NCI-H446 treated with DMSO at 0.1 percent for 48 hours (cell line): Measurements from ENCODE around the gene RBM39.
"Not testable (repeated sequence)": the region's sequence is repeated elsewhere in the genome, so short reads cannot be mapped to it uniquely, and the experiment has no call there.

ENCODE experiments used
- DNase-seq: peaks from one replicate; lab custom pipeline; 2025; lab: John Stamatoyannopoulos, UW

RBM39 gene

DNA sequence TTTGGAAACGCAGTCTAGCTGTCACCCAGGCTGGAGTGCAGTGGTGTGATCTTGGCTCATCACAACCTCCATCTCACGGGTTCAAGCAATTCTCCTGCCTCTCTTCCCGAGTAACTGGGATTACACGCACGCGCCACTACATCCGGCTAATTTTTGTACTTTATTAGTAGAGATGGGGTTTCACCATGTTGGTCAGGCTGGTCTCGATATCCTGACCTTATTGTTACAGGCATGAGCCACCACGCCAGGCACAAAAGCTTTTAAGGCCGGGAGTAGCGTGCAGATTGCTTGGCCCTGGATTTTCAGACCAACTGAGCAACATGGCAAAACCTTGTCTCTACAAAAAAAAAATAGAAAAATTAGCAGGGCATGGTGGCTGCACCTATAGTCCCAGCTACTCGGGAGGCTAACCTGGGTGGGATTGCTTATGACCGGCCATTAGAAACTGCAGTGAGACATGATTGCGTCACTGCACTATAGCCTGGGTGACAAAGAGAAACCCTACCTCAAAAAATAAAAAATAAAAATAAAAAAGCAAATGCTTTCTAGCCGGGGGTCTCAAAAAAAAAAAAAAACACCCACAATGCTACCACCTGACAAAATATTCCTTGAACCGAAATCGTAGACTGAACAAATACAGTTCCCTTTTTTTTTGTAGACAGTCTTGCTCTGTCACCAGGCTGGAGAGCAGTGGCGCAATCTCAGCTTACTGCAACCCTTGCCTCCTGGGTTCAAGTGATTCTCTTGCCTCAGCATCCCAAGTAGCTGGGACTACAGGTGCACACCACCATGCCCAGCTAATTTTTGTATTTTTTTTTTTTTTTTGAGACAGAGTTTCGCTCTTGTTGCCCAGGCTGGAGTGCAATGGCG is 15.0 kb downstream of the RBM39 start:
- DNase-seq = no peak

GRCh38 chr20:35724321-35725230 is 17.5 kb downstream of the RBM39 start:
- DNase-seq = no peak

DNA sequence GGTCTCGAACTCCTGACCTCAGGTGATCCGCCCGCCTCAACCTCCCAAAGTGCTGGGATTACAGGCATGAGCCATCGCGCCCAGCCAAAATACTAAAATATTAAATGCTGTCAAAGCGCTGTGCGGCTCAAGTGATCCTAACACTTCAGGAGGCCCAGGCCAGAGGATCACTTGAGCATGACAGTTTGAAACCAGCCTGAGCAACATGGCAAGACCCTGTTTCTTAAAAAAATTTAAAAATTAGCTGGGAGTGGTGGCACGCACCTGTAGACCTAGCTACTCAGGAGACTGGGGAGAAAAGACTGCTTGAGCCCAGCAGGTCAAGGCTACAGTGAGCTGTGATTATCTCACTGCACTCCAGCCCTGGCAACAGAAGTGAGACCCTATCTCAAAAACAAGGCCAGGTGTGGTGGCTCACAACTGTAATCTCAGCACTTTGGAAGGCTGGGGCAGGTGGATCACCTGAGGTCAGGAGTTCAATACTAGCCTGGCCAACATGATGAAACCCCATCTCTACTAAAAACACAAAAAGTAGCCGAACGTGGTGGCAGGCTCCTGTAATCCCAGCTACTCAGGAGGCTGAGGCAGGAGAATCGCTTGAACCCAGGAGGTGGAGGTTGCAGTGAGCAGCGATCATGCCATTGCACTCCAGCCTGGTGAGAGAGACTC is 18.3 kb downstream of the RBM39 start:
- DNase-seq = not testable (repeated sequence)

- not testable (repeated sequence) for DNase-seq
Observed at GRCh38 chr20:35723275-35723639, 18.8 kb downstream of the RBM39 start.

- DNase-seq = no peak
Observed at GRCh38 chr20:35721621-35722020, 20.4 kb downstream of the RBM39 start.

DNA sequence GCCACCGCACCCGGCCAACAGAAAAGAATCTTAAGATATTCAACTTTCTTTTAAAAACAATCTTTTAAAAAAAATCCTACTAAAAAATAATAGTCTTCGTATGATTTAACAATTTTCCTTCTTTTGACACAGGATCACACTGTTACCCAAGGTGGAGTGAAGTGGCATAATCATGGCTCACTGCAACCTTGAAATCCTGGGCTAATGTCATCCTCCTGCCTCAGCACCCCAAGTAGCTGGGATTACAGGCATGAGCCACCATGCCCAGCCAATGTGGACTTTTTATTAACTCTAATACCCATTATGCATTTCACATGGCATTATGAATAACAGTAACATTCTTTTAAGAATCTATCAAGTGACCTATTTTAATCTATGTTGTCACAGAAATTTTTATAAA is 20.8 kb downstream of the RBM39 start:
- DNase-seq = no peak

GRCh38 chr20:35720165-35721123 is 21.6 kb downstream of the RBM39 start:
- DNase-seq = no peak

GRCh38 chr20:35719717-35720116 is 22.3 kb downstream of the RBM39 start:
- DNase-seq = no peak

- no peak for DNase-seq
Observed at GRCh38 chr20:35718972-35719635, 23.0 kb downstream of the RBM39 start.

GRCh38 chr20:35718321-35718720 is 23.7 kb downstream of the RBM39 start:
- not testable (repeated sequence) for DNase-seq

DNA sequence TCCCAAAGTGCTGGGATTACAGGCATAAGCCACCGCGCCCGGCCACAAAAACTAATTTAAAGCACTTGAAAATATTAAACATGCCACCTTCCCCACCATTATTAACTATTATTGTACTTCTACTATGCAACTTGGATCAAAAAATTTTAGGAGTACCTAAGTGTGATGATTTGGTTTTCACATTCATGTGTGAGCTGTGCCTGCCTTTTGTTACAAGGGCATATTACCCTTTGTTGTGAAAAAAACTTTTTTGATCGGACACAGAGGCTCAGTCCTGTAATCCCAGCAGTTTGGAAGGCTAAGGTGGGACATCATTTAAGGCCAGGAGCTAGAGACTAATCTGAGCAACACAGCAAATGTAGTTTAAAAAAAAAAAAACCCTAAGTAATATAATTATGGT is 25.7 kb downstream of the RBM39 start:
- no peak for DNase-seq

DNA sequence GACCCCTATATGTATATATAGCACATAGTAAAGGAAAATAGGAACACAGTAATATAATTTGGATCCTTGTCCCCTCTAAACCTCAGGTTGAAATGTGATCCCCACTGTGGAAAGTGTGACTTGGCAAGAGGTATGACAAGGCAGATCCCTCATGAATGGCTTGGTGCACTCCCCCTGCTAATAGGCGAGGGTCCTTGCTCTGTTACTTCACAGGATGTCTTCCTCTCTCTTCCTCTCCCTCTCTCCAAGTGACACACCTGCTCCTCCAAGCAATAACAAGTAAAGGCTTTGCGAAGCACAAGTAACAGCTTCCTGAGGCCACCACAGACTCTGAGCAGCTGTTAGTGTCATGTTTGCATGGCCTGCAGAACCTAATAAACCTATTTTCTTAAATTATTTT is 26.4 kb downstream of the RBM39 start:
- DNase-seq = no peak

DNA sequence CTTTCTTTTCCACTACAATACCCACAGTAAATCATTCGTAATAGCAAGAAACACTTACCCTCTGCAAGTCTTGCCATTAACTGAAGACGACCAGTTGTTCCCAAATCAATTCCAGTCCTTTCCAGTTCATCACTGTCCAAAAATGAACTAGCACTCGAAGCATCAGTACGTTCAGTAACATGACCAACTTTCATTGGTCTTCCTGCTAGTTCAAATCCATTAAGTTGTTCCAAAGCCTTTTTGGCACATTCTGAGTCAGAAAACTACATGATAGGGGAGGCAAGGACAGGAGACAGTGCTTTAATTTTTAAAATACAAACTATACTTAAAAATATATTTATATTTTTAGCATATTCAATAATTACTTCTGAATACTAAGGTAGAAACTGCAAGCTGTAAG is 27.9 kb downstream of the RBM39 start:
- no peak for DNase-seq

DNA sequence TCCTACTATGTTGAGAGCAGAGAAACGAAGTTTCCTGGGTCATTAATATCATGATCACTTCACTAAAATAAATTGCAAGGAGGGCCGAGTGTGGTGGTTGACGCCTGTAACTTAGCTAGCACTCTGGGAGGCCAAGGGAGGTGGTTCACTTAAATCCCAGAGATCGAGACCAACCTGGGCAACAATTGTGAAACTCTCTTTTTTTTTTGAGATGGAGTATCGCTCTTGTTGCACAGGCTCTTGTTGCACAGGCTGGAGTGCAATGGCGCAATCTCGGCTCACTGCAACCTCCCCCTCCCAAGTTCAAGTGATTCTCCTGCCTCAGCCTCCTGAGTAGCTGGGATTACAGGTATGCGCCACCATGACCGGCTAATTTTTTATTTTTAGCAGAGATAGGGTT is 28.9 kb downstream of the RBM39 start:
- DNase-seq = not testable (repeated sequence)

GRCh38 chr20:35711588-35712209 is 30.4 kb downstream of the RBM39 start:
- DNase-seq = no peak

GRCh38 chr20:35710884-35711587 is 31.0 kb downstream of the RBM39 start:
- no peak for DNase-seq

DNA sequence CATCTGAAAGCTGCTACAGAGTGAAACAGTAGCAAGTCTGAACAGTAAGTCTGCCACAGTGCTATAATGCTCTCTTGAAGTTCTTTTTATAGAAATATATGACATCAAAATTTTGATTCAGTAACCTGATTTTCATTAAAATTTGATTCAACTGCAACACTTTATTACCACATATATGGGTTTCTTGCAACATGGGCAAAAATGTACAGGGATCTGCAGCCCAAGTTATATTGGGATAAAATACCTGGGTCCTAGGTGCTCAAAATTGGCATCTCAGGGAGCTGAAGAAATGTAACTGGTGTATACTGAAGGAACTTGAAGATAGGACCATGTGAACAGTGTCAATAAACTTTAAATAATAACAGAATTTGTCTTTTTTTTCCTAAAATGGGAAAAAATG is 32.0 kb downstream of the RBM39 start:
- no peak for DNase-seq

GRCh38 chr20:35709259-35709658 is 32.8 kb downstream of the RBM39 start:
- no peak for DNase-seq

DNA sequence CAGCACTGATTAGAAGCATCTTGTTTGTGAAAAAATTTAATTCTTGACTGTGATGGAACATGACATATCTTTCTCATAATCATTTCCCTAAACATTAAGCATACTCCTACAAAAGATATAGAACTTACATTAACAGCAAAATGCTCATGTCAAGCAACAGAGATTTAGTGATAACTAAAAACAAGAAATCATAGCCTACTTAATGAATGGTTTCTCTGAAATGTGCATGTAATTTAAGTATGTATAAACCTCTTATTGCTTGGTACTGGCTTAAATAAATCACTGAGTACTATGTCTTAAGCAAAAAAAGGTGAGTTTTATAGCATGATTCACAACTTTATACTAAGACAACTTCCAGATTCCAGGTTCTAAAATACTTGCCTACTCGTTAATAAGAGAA is 33.6 kb downstream of the RBM39 start:
- DNase-seq = no peak
